Testis (tissue), 3 donors: Measurements from ENCODE around the gene TSPAN17. TPM values are rescaled to one million over a fixed set of nuclear protein-coding genes. Genes with fewer than 3 reads are reported as not detected.

Source experiments
- DNase-seq: peaks from one replicate; pipeline ENCODE4 v3.0.0-alpha.2; 2019
- H3K27ac ChIP-seq, 2 donors: fragments of 200-600 bp; sonication (generic); one replicate each; pipeline ENCODE4 v1.5.1; 2019
- H3K27me3 ChIP-seq: fragments of 200-600 bp; sonication (generic); one replicate; pipeline ENCODE4 v1.5.1; 2019
- H3K36me3 ChIP-seq: fragments of 200-600 bp; sonication (generic); one replicate; pipeline ENCODE4 v1.5.1; 2017; ENCODE audit warnings: low read depth; ENCODE audit errors: missing control alignments
- H3K4me1 ChIP-seq: fragments of 200-600 bp; sonication (generic); one replicate; pipeline ENCODE4 v1.5.1; 2019
- H3K4me3 ChIP-seq, 2 donors: fragments of 200-600 bp; sonication (generic); one replicate each; pipeline ENCODE4 v1.5.1; 2017 to 2019
- H3K9me3 ChIP-seq: fragments of 200-600 bp; sonication (generic); one replicate; pipeline ENCODE4 v1.5.1; 2017
- CTCF ChIP-seq, 3 experiments: fragments of 450-650 bp in 2 of 3; fragments of 200-600 bp in 1 of 3; sonication (generic) in 1 of 3; IDR thresholded peaks; one replicate each; pipeline ENCODE4 v1.5.1; 2016 to 2019; ENCODE audit warnings: antibody characterized with exemption in 3 of 3, mild to moderate bottlenecking in 2 of 3, moderate library complexity in 1 of 3
- POLR2A ChIP-seq: fragments of 450-650 bp; IDR thresholded peaks from one replicate; pipeline ENCODE4 v1.6.1; 2017; ENCODE audit warnings: antibody characterized with exemption, mild to moderate bottlenecking, moderate library complexity
- WGBS, 2 donors: methylation state at CpG; one replicate each; pipeline ENCODE4 v1.1.5; 2018; 5-methylcytosine and 5-hydroxymethylcytosine counted together
- intact Hi-C: fragments of 100-400 bp; cut with DNase I; formaldehyde crosslinking; loops from one replicate; pipeline ENCODE4 v1.15.1; 2023; ENCODE audit warnings: low total_unique reads
- polyA plus RNA-seq: library from polyadenylated mRNA; stranded (reverse); fragments of 350-450 nt; fragmentation: Illumina TruSeq; extraction: RNeasy Lipid Tissue Mini Kit (QIAGEN cat#74804); gene quantifications from one replicate; pipeline ENCODE4 v1.2.3, GENCODE V29; 2014; ENCODE audit warnings: low read depth, low replicate concordance; ENCODE audit not compliant: insufficient read depth
- total RNA-seq, 2 donors: library from RNA; depleted of rRNA; stranded (reverse); fragments of >200 nt; gene quantifications; one replicate each; pipeline ENCODE4 v1.2.3, GENCODE V29; 2016

Gene TSPAN17
- total and polyA plus RNA-seq, 3 donors from 2014 or later = 31.7 to 57.0 (median 51.7) TPM

GRCh38 chr5:176664479-176664878 lies 17.2 kb downstream of the TSPAN17 start:
- 43 to 60% methylated on average over 4 to 6 of the region's 6 CpGs for WGBS, 2 donors
- no peaks in the 10 kb centered on the region for H3K9me3 ChIP-seq
- H3K27me3 ChIP-seq = no peaks in the 10 kb centered on the region
- TF ChIP-seq POLR2A (no peak), CTCF (IDR thresholded peaks at IDR 0.05) (no peak)
- no peaks in the 10 kb centered on the region for H3K36me3 ChIP-seq
- H3K4me1 ChIP-seq = no peaks in the 10 kb centered on the region
- DNase-seq = no peak
- H3K4me3 ChIP-seq = no peak overlapping the region
- intact Hi-C loops = no loop called here
- H3K27ac ChIP-seq = no peak overlapping the region

GRCh38 chr5:176664886-176665285 lies 17.6 kb downstream of the TSPAN17 start:
- intact Hi-C loops = no loop called here
- Histone ChIP-seq H3K27ac (no peak overlapping the region), H3K4me3 (no peak overlapping the region), H3K36me3 (no peaks in the 10 kb centered on the region), H3K4me1 (no peaks in the 10 kb centered on the region), H3K9me3 (no peaks in the 10 kb centered on the region), H3K27me3 (no peaks in the 10 kb centered on the region)
- TF ChIP-seq CTCF (IDR thresholded peaks at IDR 0.05) (no peak), POLR2A (no peak)
- WGBS, 2 donors = 55% methylated on average over 19 of the region's 19 CpGs; no CpG with 5 or more reads in 1 of the 2 donors
- no peak for DNase-seq

GRCh38 chr5:176665517-176665916 lies 18.2 kb downstream of the TSPAN17 start:
- Histone ChIP-seq H3K27ac (no peak overlapping the region), H3K27me3 (no peaks in the 10 kb centered on the region), H3K9me3 (no peaks in the 10 kb centered on the region), H3K4me1 (no peaks in the 10 kb centered on the region), H3K36me3 (no peaks in the 10 kb centered on the region), H3K4me3 (no peak overlapping the region)
- 88 to 91% methylated on average over 6 of the region's 6 CpGs for WGBS, 2 donors
- TF ChIP-seq POLR2A (no peak), CTCF (IDR thresholded peaks at IDR 0.05) (no peak)
- intact Hi-C loops = no loop called here
- no peak for DNase-seq

- intact Hi-C loops = no loop called here
- 82% methylated on average over 7 of the region's 7 CpGs for WGBS, 2 donors
- no peaks in the 10 kb centered on the region for H3K4me1 ChIP-seq
- H3K9me3 ChIP-seq = no peaks in the 10 kb centered on the region
- no peak for DNase-seq
- H3K4me3 ChIP-seq = no peak overlapping the region
- H3K27me3 ChIP-seq = no peaks in the 10 kb centered on the region
- H3K27ac ChIP-seq = no peak overlapping the region
- no peak for TF ChIP-seq CTCF (IDR thresholded peaks at IDR 0.05)
- TF ChIP-seq POLR2A = no peak
- no peaks in the 10 kb centered on the region for H3K36me3 ChIP-seq
Measured at GRCh38 chr5:176667637-176668036, 20.4 kb downstream of the TSPAN17 start.

- no peaks in the 10 kb centered on the region for H3K4me1 ChIP-seq
- intact Hi-C loops = no loop called here
- H3K36me3 ChIP-seq = no peaks in the 10 kb centered on the region
- no peaks in the 10 kb centered on the region for H3K27me3 ChIP-seq
- H3K4me3 ChIP-seq = no peak overlapping the region
- H3K9me3 ChIP-seq = no peaks in the 10 kb centered on the region
- 76 to 83% methylated on average over 8 of the region's 8 CpGs for WGBS, 2 donors
- TF ChIP-seq CTCF (IDR thresholded peaks at IDR 0.05) (no peak), POLR2A (no peak)
- H3K27ac ChIP-seq = no peak overlapping the region
- DNase-seq = no peak
Measured at GRCh38 chr5:176670449-176670848, 23.2 kb downstream of the TSPAN17 start.
